ENCODE data around the gene MAVS.

DNA sequence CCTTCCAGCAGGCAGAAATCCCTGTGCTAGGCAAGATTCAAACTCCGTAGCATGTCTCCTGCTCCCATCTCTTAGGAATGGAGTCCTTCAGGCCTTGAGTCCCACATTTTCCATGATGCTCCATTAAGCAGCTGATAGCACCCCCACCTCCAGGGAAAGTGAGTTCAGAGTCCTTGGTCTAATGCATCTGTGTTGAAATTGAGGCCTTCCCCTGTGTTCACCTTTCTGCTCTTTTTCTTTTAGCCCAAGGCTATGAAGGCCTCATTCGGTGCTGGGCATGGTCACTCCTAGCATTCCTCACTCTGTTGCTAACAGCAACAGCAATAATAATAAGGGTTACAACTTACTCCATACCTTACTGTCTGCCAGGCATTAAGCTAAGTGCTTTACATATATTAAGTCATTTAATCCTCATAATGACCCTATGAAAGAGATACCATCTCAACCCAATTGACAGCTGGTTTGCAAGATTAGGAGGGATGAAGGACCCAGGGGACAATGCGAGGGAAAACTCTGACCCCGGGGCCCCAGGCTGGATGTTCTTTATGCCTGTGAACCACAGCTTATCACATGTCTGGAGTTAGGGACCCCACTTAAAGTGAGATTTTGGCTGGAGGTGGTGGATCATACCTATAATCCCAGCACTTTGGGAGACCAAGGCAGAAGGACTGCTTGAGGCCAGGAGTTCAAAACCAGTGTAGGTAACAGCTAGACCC is 25.1 kb downstream of the MAVS start:
- TF ChIP-seq CTCF (IDR thresholded peaks at IDR 0.05; ENCODE audit: extremely low read depth in 1 of 2, insufficient read depth in 1 of 2, low read depth in 1 of 2, low read length in 2 of 2) (no peak), EZH2 (IDR thresholded peaks at IDR 0.05; ENCODE audit: borderline replicate concordance, low read depth, low read length, severe bottlenecking) (no peak)
